HG03565 (cell line): ENCODE measurements around the gene NDST1.

ENCODE experiments used
- ATAC-seq: cut with Tn5 transposase; IDR thresholded peaks from one replicate; pipeline ENCODE4 v1.9.1; 2021; ENCODE audit warnings: mild to moderate bottlenecking, moderate library complexity; ENCODE audit not compliant: unreplicated experiment

The NDST1 gene

GRCh38 chr5:150488519-150489359 is 19.2 kb upstream of the NDST1 start:
- ATAC-seq, result no peak

GRCh38 chr5:150489360-150490295 is 18.3 kb upstream of the NDST1 start:
- peak; percentile 78 for ATAC-seq

DNA sequence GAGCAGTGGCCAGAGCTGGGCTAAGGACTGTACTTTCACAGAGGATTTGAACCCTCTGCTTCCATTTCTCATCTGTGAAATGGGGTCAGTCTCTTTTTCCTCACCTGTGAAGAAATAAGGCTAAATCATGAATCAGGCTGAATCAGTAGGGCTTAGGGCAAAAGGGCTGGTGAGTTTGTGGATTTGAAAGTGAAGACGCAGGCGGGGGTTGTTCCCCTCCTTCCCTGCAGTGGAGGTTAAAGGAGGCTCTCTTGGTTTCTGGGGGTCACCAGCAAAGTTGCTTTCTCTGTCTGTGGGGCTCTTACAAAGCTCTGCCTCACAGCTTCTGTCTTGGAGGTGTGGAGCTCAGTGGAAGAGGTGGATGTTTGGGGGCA is 17.6 kb upstream of the NDST1 start:
- ATAC-seq, result no peak

- ATAC-seq, result no peak
Observed at GRCh38 chr5:150490754-150491153, 17.2 kb upstream of the NDST1 start.

- ATAC-seq, result no peak
Observed at GRCh38 chr5:150491876-150492275, 16.1 kb upstream of the NDST1 start.

DNA sequence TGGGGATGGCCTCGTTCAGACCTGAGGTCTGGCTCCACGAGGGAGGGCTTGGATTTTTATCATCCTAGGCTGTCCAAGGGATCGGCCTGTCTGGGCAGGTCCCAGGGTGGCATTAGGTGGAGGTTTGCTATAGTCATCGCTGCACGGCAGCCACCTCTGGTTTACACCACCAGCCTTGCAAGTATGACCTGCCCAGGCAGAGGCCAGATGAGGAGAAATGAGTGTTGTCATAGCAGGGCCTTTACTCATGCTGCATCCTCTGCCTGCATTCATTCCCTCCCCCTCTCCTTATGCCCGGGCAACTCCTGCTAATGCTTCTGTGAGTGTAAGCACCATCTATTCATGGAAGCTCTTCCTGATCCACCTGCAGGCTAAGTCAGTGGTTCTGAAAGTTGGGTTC is 15.3 kb upstream of the NDST1 start:
- no peak for ATAC-seq

- ATAC-seq, result no peak
Observed at GRCh38 chr5:150496098-150496497, 11.8 kb upstream of the NDST1 start.

GRCh38 chr5:150496534-150496933 is 11.4 kb upstream of the NDST1 start:
- ATAC-seq, result no peak

- no peak for ATAC-seq
Observed at GRCh38 chr5:150497274-150497988, 10.5 kb upstream of the NDST1 start.

DNA sequence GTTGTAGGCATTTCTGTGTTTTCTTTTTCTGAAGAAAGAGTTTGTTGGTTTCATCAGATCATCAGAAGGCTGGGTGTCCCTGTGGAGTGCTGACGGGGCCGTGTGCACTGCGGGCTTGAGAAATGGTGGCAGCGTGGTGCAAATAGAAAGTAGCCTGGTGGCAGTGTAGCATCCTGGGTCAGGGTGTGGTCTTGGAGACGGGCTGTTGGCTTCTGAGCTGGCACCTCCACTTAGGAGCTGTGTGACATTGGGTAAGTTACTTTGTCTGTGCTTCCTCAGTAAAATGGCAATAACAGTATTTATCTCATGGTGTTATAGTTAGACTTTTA is 10.0 kb upstream of the NDST1 start:
- ATAC-seq, result no peak

- no peak for ATAC-seq
Observed at GRCh38 chr5:150498501-150498900, 9.4 kb upstream of the NDST1 start.

GRCh38 chr5:150498971-150499370 is 9.0 kb upstream of the NDST1 start:
- ATAC-seq, result no peak

DNA sequence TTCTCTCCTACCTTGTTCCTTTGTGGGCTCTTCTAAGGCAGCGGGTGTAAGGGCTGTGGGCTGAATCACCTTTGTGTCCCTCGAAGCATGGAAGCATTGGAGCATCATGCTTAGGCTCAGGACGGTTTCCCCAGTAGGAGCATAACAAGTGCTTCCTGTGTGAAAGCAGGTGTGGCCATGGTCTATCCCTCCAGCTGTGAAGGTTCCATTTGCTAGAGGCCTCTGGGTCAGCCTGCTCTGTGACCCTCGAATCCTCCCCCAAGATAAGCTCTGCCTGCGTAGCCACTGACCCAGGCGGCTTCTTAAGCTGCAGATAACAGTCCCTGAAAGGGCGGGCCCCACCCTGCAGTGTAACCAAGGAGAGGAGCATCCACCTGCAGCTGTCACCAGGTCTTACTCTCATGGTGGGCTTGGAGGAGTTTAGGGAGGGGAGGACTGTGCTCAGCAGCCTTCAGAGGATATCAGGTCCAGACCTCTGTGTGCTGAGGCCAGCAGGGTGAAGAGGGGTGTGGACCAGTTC is 8.4 kb upstream of the NDST1 start:
- ATAC-seq, result no peak

- no peak for ATAC-seq
Observed at GRCh38 chr5:150500328-150500841, 7.5 kb upstream of the NDST1 start.

- no peak for ATAC-seq
Observed at GRCh38 chr5:150500905-150501304, 7.0 kb upstream of the NDST1 start.

GRCh38 chr5:150502106-150502505 is 5.8 kb upstream of the NDST1 start:
- ATAC-seq, result no peak

DNA sequence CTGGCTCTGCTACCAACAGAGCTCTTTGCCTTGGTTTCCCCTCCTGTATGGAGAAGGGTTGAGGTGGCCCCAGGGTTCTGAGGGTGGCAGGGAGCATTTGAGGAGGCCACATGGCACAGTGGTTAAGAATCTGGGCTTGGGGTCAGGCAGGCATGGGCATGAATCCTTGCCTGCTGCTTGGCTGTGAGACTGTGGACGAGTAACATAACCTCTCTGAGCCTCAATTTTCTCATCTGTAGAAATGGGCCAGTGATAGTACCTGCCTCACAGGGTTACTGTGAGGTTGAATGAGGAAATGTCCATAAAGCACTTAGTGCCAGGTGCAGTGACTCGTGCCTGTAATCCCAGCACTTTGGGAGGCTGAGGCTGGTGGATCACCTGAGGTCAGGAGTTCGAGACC is 5.1 kb upstream of the NDST1 start:
- no peak for ATAC-seq

DNA sequence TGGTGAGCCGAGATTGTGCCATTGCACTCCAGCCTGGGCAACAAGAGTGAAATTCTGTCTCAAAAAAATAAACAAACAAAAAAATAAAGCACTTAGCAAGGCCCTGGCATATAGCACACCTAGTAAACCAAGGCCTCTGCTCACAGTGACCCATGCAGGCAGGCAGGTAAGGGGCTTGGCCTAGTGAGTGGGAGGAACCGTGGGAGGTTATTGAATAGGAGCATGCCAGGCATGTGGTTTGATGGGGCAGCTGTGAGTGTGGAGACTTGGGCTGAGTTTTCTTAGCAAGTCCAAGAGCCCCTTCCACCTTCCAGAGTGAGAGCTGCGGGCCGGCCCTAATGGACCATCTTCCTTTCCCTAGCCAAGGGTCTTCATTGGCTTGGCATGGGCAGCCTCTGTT is 4.5 kb upstream of the NDST1 start:
- ATAC-seq, result no peak

- no peak for ATAC-seq
Observed at GRCh38 chr5:150503977-150504620, 3.8 kb upstream of the NDST1 start.

- no peak for ATAC-seq
Observed at GRCh38 chr5:150505041-150505511, 2.9 kb upstream of the NDST1 start.
